Cardiac muscle cell (in vitro differentiated cells and primary cell): ENCODE results near the gene NFATC2. TPM values are rescaled to one million over a fixed set of nuclear protein-coding genes. Genes with fewer than 3 reads are reported as not detected.

Experiments used
- DNase-seq, 2 donors: peaks; one replicate each; pipeline versions ENCODE4 v3.0.0 to v3.0.0-alpha.2; 2010 to 2017; ENCODE audit warnings: low read depth in 1 of 2, low spot score in 1 of 2
- H3K27ac ChIP-seq: fragments of 200-600 bp; sonication (generic); 2 replicates; pipeline ENCODE4 v1.5.1; 2016
- H3K27me3 ChIP-seq: fragments of 200-600 bp; sonication (generic); 2 replicates; pipeline ENCODE4 v1.6.0; 2016; ENCODE audit warnings: control low read depth
- H3K36me3 ChIP-seq: fragments of 200-600 bp; sonication (generic); 2 replicates; pipeline ENCODE4 v1.5.1; 2016; ENCODE audit warnings: control low read depth
- H3K4me1 ChIP-seq: fragments of 200-600 bp; sonication (generic); 2 replicates; pipeline ENCODE4 v1.8.1; 2017; ENCODE audit warnings: low read depth, mild to moderate bottlenecking, mixed run types
- H3K4me3 ChIP-seq: fragments of 200-600 bp; sonication (generic); 2 replicates; pipeline ENCODE4 v1.5.1; 2016; ENCODE audit warnings: mild to moderate bottlenecking
- H3K9me3 ChIP-seq: fragments of 200-600 bp; sonication (generic); 2 replicates; pipeline ENCODE4 v1.5.1; 2017; ENCODE audit warnings: low read depth, mild to moderate bottlenecking, control low read depth
- polyA plus RNA-seq: library from polyadenylated mRNA; unstranded; fragments of >200 nt; fragmentation: Nextera tagmentation; extraction: Ambion mirVana; gene quantifications from 2 replicates; pipeline ENCODE4 v1.2.1, GENCODE V29; 2016
- total RNA-seq: library from RNA; depleted of rRNA; stranded (reverse); fragments of >200 nt; gene quantifications from 2 replicates; pipeline ENCODE4 v1.2.3, GENCODE V29; 2016
- TF ChIP-seq, protein P1 (sequence below): IDR thresholded peaks from 2 replicates; pipeline ENCODE4 v1.5.1; 2012; ENCODE audit warnings: low read depth, mild to moderate bottlenecking, low read length

The NFATC2 gene
- total and polyA plus RNA-seq, 2 experiments from 2014 or later = 5.8 to 17.0 TPM

DNA sequence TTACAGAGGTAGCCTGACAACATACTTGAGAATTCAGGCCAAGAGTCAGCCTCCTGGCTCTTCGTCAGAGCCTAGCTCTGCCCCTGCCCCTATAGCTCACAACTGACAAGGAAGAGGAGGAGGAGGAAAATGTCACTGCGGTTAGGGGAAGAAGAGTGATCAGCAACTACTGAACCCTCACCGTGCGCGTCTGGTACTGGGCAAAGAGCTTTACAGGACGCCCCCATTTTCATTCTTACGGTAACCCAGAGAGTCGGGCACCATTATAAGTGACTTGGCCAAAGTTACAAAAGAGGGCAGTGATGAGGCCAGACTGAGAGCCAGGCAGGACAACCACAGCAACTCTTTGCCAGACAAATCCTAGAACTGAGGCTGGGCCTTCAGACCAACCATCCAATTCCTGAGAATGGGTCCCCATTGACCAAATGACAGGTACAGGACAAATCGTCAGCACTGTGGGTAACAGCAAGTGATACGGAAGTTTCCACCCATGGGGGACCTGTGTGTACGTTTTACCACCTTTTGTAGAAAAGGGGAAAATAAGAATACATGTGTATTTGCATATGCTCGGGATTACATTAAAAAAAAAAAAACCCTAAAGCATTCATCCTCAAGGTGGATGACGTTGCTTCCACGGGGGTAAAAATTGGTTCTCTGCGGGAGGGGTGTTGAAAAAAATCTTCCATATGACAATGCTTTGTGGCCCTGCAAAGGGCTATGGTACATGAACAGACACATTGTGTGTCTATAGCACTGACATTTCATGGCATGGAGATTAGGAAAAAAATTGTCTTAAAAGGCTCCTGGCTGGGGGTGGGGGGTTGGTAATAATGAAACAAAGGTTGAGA is 118.0 kb downstream of the NFATC2 start:
- TF ChIP-seq, protein P1, sequence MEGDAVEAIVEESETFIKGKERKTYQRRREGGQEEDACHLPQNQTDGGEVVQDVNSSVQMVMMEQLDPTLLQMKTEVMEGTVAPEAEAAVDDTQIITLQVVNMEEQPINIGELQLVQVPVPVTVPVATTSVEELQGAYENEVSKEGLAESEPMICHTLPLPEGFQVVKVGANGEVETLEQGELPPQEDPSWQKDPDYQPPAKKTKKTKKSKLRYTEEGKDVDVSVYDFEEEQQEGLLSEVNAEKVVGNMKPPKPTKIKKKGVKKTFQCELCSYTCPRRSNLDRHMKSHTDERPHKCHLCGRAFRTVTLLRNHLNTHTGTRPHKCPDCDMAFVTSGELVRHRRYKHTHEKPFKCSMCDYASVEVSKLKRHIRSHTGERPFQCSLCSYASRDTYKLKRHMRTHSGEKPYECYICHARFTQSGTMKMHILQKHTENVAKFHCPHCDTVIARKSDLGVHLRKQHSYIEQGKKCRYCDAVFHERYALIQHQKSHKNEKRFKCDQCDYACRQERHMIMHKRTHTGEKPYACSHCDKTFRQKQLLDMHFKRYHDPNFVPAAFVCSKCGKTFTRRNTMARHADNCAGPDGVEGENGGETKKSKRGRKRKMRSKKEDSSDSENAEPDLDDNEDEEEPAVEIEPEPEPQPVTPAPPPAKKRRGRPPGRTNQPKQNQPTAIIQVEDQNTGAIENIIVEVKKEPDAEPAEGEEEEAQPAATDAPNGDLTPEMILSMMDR = no peak
- H3K27ac ChIP-seq = no peak overlapping the region
- peaks cover 24% of the 10 kb centered on the region for H3K4me1 ChIP-seq
- H3K36me3 ChIP-seq = peaks cover 8% of the 10 kb centered on the region
- DNase-seq = no peak
- no peaks in the 10 kb centered on the region for H3K9me3 ChIP-seq
- no peak overlapping the region for H3K4me3 ChIP-seq
- H3K27me3 ChIP-seq = no peaks in the 10 kb centered on the region

DNA sequence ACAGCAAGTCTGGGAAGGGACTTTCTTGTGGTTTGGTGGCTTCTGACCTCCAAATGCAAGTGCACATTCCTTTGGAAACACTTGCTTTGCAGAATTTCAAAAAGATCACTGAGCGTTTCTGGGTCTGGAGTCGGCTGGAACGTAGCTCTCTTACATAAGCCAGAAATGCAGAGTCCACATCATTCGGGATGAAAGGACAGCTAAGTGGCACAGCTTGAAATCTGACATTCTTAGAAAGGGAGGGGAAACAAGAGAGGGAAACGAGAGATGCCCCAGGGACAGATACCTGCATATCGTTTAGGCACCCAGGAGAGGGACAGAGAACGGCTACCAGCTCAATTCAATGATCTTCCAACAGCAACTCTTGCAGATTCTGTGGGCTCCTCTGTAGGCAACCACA is 118.7 kb downstream of the NFATC2 start:
- Histone ChIP-seq H3K36me3 (peaks cover 8% of the 10 kb centered on the region), H3K9me3 (no peaks in the 10 kb centered on the region), H3K27me3 (no peaks in the 10 kb centered on the region), H3K4me1 (peaks cover 24% of the 10 kb centered on the region), H3K4me3 (no peak overlapping the region), H3K27ac (no peak overlapping the region)
- no peak for DNase-seq
- TF ChIP-seq, protein P1 = no peak

DNA sequence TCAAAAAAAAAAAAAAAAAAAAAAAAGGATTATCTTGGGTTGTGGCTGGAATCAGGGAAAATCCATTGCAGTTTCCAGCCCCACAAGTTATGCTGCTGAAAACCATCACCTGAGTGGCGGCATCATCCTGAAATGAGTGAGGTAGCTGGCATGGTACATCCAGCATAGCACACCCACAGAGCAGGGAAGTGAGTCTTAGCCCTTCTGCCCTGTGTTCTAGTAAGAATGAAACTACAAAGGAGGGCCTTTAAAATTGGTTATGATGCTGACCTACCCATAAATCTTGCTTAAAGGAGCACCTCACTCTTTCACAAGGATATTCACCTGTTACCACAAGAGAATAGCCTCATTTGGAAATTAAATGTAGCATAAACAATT is 119.2 kb downstream of the NFATC2 start:
- Histone ChIP-seq H3K27me3 (no peaks in the 10 kb centered on the region), H3K4me3 (no peak overlapping the region), H3K27ac (no peak overlapping the region), H3K4me1 (peaks cover 24% of the 10 kb centered on the region), H3K36me3 (peaks cover 8% of the 10 kb centered on the region), H3K9me3 (no peaks in the 10 kb centered on the region)
- TF ChIP-seq, protein P1 = no peak
- no peak for DNase-seq

DNA sequence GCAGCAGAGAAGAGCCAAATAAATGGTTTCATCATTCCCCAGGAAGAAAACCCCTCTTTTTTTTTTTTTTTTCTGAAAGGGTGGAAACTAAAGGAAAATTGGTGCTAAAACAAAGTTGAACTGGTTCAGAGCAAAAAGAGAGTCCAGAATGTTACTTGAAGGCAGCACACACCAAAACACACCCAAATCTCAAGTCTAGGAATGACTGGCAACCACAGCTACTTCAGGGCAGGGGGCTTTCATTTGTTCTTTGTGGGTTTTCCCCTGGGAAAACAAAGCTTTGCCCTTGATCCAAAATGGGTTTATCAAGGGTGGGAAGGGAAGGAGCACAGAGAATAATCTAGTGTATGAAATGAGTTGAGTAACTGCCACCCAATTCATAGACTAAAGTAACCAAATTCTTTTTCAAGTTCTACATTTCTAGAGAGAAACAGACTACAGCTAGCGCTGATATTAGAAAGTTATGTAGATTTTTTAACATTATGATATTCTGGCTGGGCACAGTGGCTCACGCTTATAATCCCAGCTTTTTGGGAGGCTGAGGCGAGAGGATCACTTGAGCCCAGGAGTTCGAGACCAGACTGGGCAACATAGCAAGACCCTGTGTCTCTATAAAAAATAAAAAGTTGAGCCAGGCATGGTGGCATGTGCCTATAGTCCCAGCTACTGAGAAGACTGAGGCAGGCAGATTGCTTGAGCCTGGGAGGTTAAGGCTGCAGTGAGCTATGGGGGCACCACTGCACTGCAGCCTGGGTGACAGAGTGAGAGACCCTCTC is 119.8 kb downstream of the NFATC2 start:
- TF ChIP-seq, protein P1 = no peak
- DNase-seq = no peak
- Histone ChIP-seq H3K36me3 (peaks cover 8% of the 10 kb centered on the region), H3K4me3 (no peak overlapping the region), H3K27me3 (no peaks in the 10 kb centered on the region), H3K27ac (no peak overlapping the region), H3K9me3 (no peaks in the 10 kb centered on the region), H3K4me1 (peaks cover 18% of the 10 kb centered on the region)

DNA sequence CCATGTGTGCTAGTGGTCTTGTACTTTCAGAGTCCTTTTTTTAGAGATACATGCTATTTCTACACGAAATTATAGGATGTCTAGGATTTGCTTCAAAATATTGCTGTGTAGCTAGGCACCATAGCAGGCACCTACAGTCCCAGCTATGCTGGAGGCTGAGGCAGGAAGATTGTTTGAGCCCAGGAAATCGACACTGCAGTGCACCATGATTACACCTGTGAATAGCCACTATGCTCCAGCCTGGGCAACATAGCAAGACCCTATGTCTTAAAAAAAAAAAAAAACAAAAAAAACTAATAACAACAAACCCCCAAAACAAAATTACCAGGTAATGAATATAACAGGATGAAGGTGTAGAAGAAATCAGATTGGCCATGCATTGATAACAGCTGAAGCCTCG is 121.7 kb downstream of the NFATC2 start:
- Histone ChIP-seq H3K9me3 (no peaks in the 10 kb centered on the region), H3K36me3 (peaks cover 11% of the 10 kb centered on the region), H3K4me3 (no peak overlapping the region), H3K4me1 (peaks cover 9% of the 10 kb centered on the region), H3K27me3 (no peaks in the 10 kb centered on the region), H3K27ac (no peak overlapping the region)
- DNase-seq = no peak
- TF ChIP-seq, protein P1 = no peak
